ENCODE results near the gene SHROOM3. TPM values are rescaled to one million over a fixed set of nuclear protein-coding genes. Genes with fewer than 3 reads are reported as not detected.

SHROOM3 gene
- polyA plus RNA-seq, 2 of the 4 experiments (the other 2 are of a cell fraction): 2.8 to 5.1 TPM

GRCh38 chr4:76641351-76641750 is 206.3 kb downstream of the SHROOM3 start (continued):
- TF ChIP-seq BHLHE40 (IDR thresholded peaks at IDR 0.05; ENCODE audit: low read depth, low read length) (no peak), HOXB5 (CRISPR knock-in tag; IDR thresholded peaks at IDR 0.05) (no peak), ZNF302 (CRISPR knock-in tag; IDR thresholded peaks at IDR 0.05) (no peak), CHD2 (IDR thresholded peaks at IDR 0.05; ENCODE audit: low read length, partially characterized antibody) (no peak)

DNA sequence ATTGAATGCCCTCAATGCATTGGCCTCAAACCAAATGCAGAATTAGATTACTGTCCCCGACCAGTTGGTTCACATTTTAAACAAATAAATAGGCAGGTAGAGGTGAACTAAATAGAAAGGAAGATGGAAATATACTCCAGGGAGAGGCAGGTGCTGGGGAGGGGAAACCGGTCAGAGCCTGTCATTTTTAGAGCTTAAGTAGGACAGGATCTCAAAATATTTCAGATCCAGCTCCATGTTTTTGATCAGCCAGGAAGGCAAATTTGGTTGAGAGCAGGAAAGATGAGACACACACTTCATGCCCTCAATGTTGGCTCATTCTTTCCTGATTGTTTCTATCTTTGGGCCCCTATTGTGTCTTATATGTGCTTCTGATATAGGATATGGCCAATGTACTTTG is 206.7 kb downstream of the SHROOM3 start:
- TF ChIP-seq KDM1A (IDR thresholded peaks at IDR 0.05; ENCODE audit: low read depth): no peak
- TF ChIP-seq, protein P1, sequence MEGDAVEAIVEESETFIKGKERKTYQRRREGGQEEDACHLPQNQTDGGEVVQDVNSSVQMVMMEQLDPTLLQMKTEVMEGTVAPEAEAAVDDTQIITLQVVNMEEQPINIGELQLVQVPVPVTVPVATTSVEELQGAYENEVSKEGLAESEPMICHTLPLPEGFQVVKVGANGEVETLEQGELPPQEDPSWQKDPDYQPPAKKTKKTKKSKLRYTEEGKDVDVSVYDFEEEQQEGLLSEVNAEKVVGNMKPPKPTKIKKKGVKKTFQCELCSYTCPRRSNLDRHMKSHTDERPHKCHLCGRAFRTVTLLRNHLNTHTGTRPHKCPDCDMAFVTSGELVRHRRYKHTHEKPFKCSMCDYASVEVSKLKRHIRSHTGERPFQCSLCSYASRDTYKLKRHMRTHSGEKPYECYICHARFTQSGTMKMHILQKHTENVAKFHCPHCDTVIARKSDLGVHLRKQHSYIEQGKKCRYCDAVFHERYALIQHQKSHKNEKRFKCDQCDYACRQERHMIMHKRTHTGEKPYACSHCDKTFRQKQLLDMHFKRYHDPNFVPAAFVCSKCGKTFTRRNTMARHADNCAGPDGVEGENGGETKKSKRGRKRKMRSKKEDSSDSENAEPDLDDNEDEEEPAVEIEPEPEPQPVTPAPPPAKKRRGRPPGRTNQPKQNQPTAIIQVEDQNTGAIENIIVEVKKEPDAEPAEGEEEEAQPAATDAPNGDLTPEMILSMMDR (IDR thresholded peaks at IDR 0.05): no peak
- no peak for TF ChIP-seq BHLHE40 (IDR thresholded peaks at IDR 0.05; ENCODE audit: low read depth, low read length)
- TF ChIP-seq EP300 (IDR thresholded peaks at IDR 0.05): no peak
- no peak for TF ChIP-seq ZC3H11A (IDR thresholded peaks at IDR 0.05)
- TF ChIP-seq CHD2 (IDR thresholded peaks at IDR 0.05; ENCODE audit: low read length, partially characterized antibody): no peak
- no peak for TF ChIP-seq CEBPB (IDR thresholded peaks at IDR 0.05)
- TF ChIP-seq NR3C1 (IDR thresholded peaks at IDR 0.05): no peak
- TF ChIP-seq EHMT2 (IDR thresholded peaks at IDR 0.05; ENCODE audit: low read depth): no peak
- TF ChIP-seq ZFP36 (IDR thresholded peaks at IDR 0.05; ENCODE audit: borderline replicate concordance, partially characterized antibody): no peak
- TF ChIP-seq MAFK (IDR thresholded peaks at IDR 0.05; ENCODE audit: partially characterized antibody): no peak
- TF ChIP-seq POLR2AphosphoS2 (conservative IDR thresholded peaks at IDR 0.05; ENCODE audit: low read length): no peak
- TF ChIP-seq RARB (CRISPR knock-in tag; IDR thresholded peaks at IDR 0.05): no peak
- no peak for TF ChIP-seq ZNF302 (CRISPR knock-in tag; IDR thresholded peaks at IDR 0.05)
- TF ChIP-seq MYC (IDR thresholded peaks at IDR 0.05; ENCODE audit: borderline replicate concordance, low read length): no peak
- TF ChIP-seq MAX (IDR thresholded peaks at IDR 0.05): no peak
- TF ChIP-seq, protein P2, sequence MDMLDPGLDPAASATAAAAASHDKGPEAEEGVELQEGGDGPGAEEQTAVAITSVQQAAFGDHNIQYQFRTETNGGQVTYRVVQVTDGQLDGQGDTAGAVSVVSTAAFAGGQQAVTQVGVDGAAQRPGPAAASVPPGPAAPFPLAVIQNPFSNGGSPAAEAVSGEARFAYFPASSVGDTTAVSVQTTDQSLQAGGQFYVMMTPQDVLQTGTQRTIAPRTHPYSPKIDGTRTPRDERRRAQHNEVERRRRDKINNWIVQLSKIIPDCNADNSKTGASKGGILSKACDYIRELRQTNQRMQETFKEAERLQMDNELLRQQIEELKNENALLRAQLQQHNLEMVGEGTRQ (IDR thresholded peaks at IDR 0.05): no peak
- TF ChIP-seq TP53 (CRISPR knock-in tag; IDR thresholded peaks at IDR 0.05): no peak
- WGBS (ENCODE audit: missing lambda C conversion rate): 55% methylated on average over 2 of the region's 2 CpGs
- no peak for FAIRE-seq
- H3K9me3 ChIP-seq: no peaks in the 10 kb centered on the region
- no peak for ATAC-seq
- H3K4me1 ChIP-seq: no peaks in the 10 kb centered on the region
- H3K4me2 ChIP-seq: no peak overlapping the region
- no peak overlapping the region for H3K27ac ChIP-seq
- no peak overlapping the region for H3K4me3 ChIP-seq
- no peak for DNase-seq (ENCODE audit: low read depth in 1 of 2, low spot score in 1 of 2)
- ChIA-PET POLR2A (no interaction called here), CTCF (interaction anchor here (1.5 kb wide), 1 partner anchor 13 kb away, joined by 3 read pairs; no protein-coding TSS in a partner anchor)

DNA sequence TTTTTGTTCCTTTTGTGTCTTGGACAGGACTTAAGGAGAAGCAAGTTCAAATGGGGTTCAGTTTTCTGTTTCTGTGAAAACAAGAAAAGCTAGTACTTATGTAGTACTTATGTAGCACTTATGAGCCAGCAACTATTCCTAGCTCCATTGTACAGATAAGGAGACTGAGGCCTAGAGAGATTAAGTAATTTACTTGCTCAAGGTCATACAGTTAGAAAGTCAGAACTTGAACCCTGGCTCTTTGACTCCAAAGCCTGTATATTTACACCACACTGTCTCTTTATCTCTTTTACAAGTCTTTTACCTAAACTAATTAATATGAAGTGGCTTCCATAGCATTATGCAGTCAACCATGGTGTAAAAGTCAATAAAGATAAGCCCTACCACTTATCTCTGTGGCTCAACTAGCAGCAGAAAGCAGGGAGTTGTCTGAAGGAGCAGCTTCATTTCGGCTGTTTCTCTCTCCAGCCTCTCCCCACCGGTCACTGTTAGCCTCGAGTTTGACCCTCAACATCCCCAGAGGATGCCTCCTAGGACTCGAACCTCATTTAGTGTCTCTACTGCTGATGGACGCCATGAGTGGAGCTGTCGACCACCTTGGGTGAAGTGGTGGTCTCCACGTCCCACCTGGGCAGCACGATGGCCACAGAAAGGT is 209.9 kb downstream of the SHROOM3 start:
- H3K4me3 ChIP-seq: no peak overlapping the region
- WGBS (ENCODE audit: missing lambda C conversion rate): 60% methylated on average over 8 of the region's 8 CpGs
- POLR2A ChIA-PET: no interaction called here
- no peak overlapping the region for H3K27ac ChIP-seq
- no peak overlapping the region for H3K4me2 ChIP-seq
- no peaks in the 10 kb centered on the region for H3K4me1 ChIP-seq
- DNase-seq (ENCODE audit: low read depth in 1 of 2, low spot score in 1 of 2) (no peak), FAIRE-seq (no peak), ATAC-seq (no peak)
- CTCF ChIA-PET: no interaction called here
- H3K9me3 ChIP-seq: no peaks in the 10 kb centered on the region
- no peak for TF ChIP-seq TP53 (CRISPR knock-in tag; IDR thresholded peaks at IDR 0.05)
- TF ChIP-seq CBX8 (IDR thresholded peaks at IDR 0.05): no peak
- TF ChIP-seq, protein P3, sequence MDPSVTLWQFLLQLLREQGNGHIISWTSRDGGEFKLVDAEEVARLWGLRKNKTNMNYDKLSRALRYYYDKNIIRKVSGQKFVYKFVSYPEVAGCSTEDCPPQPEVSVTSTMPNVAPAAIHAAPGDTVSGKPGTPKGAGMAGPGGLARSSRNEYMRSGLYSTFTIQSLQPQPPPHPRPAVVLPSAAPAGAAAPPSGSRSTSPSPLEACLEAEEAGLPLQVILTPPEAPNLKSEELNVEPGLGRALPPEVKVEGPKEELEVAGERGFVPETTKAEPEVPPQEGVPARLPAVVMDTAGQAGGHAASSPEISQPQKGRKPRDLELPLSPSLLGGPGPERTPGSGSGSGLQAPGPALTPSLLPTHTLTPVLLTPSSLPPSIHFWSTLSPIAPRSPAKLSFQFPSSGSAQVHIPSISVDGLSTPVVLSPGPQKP (IDR thresholded peaks at IDR 0.05; ENCODE audit: low read depth, low read length): no peak
- TF ChIP-seq, protein P4, sequence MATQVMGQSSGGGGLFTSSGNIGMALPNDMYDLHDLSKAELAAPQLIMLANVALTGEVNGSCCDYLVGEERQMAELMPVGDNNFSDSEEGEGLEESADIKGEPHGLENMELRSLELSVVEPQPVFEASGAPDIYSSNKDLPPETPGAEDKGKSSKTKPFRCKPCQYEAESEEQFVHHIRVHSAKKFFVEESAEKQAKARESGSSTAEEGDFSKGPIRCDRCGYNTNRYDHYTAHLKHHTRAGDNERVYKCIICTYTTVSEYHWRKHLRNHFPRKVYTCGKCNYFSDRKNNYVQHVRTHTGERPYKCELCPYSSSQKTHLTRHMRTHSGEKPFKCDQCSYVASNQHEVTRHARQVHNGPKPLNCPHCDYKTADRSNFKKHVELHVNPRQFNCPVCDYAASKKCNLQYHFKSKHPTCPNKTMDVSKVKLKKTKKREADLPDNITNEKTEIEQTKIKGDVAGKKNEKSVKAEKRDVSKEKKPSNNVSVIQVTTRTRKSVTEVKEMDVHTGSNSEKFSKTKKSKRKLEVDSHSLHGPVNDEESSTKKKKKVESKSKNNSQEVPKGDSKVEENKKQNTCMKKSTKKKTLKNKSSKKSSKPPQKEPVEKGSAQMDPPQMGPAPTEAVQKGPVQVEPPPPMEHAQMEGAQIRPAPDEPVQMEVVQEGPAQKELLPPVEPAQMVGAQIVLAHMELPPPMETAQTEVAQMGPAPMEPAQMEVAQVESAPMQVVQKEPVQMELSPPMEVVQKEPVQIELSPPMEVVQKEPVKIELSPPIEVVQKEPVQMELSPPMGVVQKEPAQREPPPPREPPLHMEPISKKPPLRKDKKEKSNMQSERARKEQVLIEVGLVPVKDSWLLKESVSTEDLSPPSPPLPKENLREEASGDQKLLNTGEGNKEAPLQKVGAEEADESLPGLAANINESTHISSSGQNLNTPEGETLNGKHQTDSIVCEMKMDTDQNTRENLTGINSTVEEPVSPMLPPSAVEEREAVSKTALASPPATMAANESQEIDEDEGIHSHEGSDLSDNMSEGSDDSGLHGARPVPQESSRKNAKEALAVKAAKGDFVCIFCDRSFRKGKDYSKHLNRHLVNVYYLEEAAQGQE (IDR thresholded peaks at IDR 0.05): no peak
- no peak for TF ChIP-seq GATA3 (IDR thresholded peaks at IDR 0.05; ENCODE audit: borderline replicate concordance)
- TF ChIP-seq SREBF2 (IDR thresholded peaks at IDR 0.05): no peak
- TF ChIP-seq, protein P1 (IDR thresholded peaks at IDR 0.05): no peak
- no peak for TF ChIP-seq MAX (IDR thresholded peaks at IDR 0.05)
